Liver (tissue), 9 donors: ENCODE measurements around the gene ACACA. TPM values are rescaled to one million over a fixed set of nuclear protein-coding genes. Genes with fewer than 3 reads are reported as not detected.

Experiments used
- DNase-seq: peaks from one replicate; pipeline ENCODE4 v3.0.0-alpha.2; 2017; ENCODE audit warnings: low spot score
- H3K27ac ChIP-seq, 2 donors: one replicate each; pipeline ENCODE4 v1.7.0; 2013; ENCODE audit warnings: inconsistent platforms in 2 of 2, low read length in 2 of 2, control low read depth in 1 of 2, low read depth in 1 of 2, mild to moderate bottlenecking in 1 of 2
- H3K27me3 ChIP-seq, 4 donors: one replicate each; pipeline versions ENCODE4 v1.6.1 to v1.7.0; 2013; ENCODE audit warnings: low read length in 3 of 4, inconsistent platforms in 1 of 4, mild to moderate bottlenecking in 1 of 4, moderate library complexity in 1 of 4; ENCODE audit not compliant: control insufficient read depth in 4 of 4, insufficient read depth in 4 of 4
- H3K36me3 ChIP-seq, 4 donors: one replicate each; pipeline versions ENCODE4 v1.6.1 to v1.7.0; 2013; ENCODE audit warnings: low read length in 3 of 4, mild to moderate bottlenecking in 3 of 4, low read depth in 1 of 4, moderate library complexity in 1 of 4; ENCODE audit not compliant: control insufficient read depth in 4 of 4, insufficient read depth in 3 of 4
- H3K4me1 ChIP-seq, 4 donors: one replicate each; pipeline versions ENCODE4 v1.6.1 to v1.7.0; 2013; ENCODE audit warnings: low read length in 3 of 4, mild to moderate bottlenecking in 3 of 4, moderate library complexity in 1 of 4; ENCODE audit not compliant: control insufficient read depth in 4 of 4, insufficient read depth in 4 of 4
- H3K4me3 ChIP-seq, 3 donors: one replicate each; pipeline versions ENCODE4 v1.6.1 to v1.7.0; 2013; ENCODE audit warnings: low read length in 3 of 3, control low read depth in 1 of 3, low read depth in 1 of 3, mild to moderate bottlenecking in 1 of 3
- H3K9ac ChIP-seq, 2 donors: one replicate each; pipeline ENCODE4 v1.7.0; 2013; ENCODE audit warnings: low read length in 2 of 2, mild to moderate bottlenecking in 2 of 2, moderate library complexity in 2 of 2, control low read depth in 1 of 2, low read depth in 1 of 2
- H3K9me3 ChIP-seq, 4 donors: one replicate each; pipeline versions ENCODE4 v1.6.1 to v1.7.0; 2013; ENCODE audit warnings: low read length in 3 of 4; ENCODE audit not compliant: control insufficient read depth in 4 of 4
- EGR1 ChIP-seq, 2 donors: IDR thresholded peaks; 2 replicates each; pipeline ENCODE4 v1.6.1; 2016 to 2018; ENCODE audit warnings: antibody characterized with exemption in 2 of 2, low read depth in 2 of 2
- FOXA1 ChIP-seq: IDR thresholded peaks from 2 replicates; pipeline ENCODE4 v1.6.1; 2016; ENCODE audit warnings: antibody characterized with exemption
- FOXA2 ChIP-seq: IDR thresholded peaks from 2 replicates; pipeline ENCODE4 v1.6.1; 2016; ENCODE audit warnings: antibody characterized with exemption
- GABPA ChIP-seq, 2 donors: IDR thresholded peaks in 1 of 2; conservative IDR thresholded peaks in 1 of 2; 2 replicates each; pipeline ENCODE4 v1.6.1; 2016; ENCODE audit warnings: antibody characterized with exemption in 2 of 2, mild to moderate bottlenecking in 1 of 2, moderate library complexity in 1 of 2
- HNF4A ChIP-seq, 2 donors: conservative IDR thresholded peaks; 2 replicates each; pipeline ENCODE4 v1.6.1; 2016; ENCODE audit warnings: antibody characterized with exemption in 2 of 2, mild to moderate bottlenecking in 2 of 2
- HNF4G ChIP-seq: IDR thresholded peaks from 2 replicates; pipeline ENCODE4 v1.6.1; 2016; ENCODE audit warnings: antibody characterized with exemption
- NR2F2 ChIP-seq: IDR thresholded peaks from 2 replicates; pipeline ENCODE4 v1.6.1; 2016; ENCODE audit warnings: antibody characterized with exemption
- RAD21 ChIP-seq, 2 donors: IDR thresholded peaks; 2 replicates each; pipeline ENCODE4 v1.6.1; 2016; ENCODE audit warnings: antibody characterized with exemption in 2 of 2, mild to moderate bottlenecking in 2 of 2
- RXRA ChIP-seq, 2 donors: IDR thresholded peaks; 2 replicates each; pipeline ENCODE4 v1.6.1; 2017 to 2018; ENCODE audit warnings: antibody characterized with exemption in 2 of 2, mild to moderate bottlenecking in 1 of 2
- TAF1 ChIP-seq: conservative IDR thresholded peaks from 2 replicates; pipeline ENCODE4 v1.6.1; 2016; ENCODE audit warnings: antibody characterized with exemption, mild to moderate bottlenecking
- YY1 ChIP-seq: IDR thresholded peaks from 2 replicates; pipeline ENCODE4 v1.6.1; 2016; ENCODE audit warnings: antibody characterized with exemption, mild to moderate bottlenecking
- WGBS: extraction: QIAGEN DNeasy Blood & Tissue Kit; methylation state at CpG from one replicate; pipeline ENCODE4 v1.1.7; 2013; 5-methylcytosine and 5-hydroxymethylcytosine counted together
- polyA plus RNA-seq, 2 donors: library from polyadenylated mRNA; stranded (reverse) in 1 of 2; unstranded in 1 of 2; fragments of 200-250 nt in 1 of 2; fragments of >200 nt in 1 of 2; fragmentation: Nextera tagmentation in 1 of 2; extraction: Ambion mirVana in 1 of 2; gene quantifications; one replicate each; pipeline versions ENCODE4 v1.2.1 to v1.2.3, GENCODE V29; 2013 to 2015
- total RNA-seq, 2 donors: library from RNA; depleted of rRNA; stranded (reverse); fragments of >200 nt; gene quantifications; one replicate each; pipeline ENCODE4 v1.2.3, GENCODE V29; 2014
- TF ChIP-seq, protein P1 (sequence below): IDR thresholded peaks from 2 replicates; pipeline ENCODE4 v1.6.1; 2016; ENCODE audit warnings: antibody characterized with exemption, mild to moderate bottlenecking
- TF ChIP-seq, protein P2 (sequence below): IDR thresholded peaks from 2 replicates; pipeline ENCODE4 v1.6.1; 2016; ENCODE audit warnings: antibody characterized with exemption
- TF ChIP-seq, protein P3 (sequence below): fragments of 150-350 bp; IDR thresholded peaks from 2 replicates; pipeline ENCODE4 v1.5.1; 2017; ENCODE audit warnings: improper control_type of control experiment, low read depth, low read length; ENCODE audit not compliant: missing input control
- TF ChIP-seq, protein P4 (sequence below): IDR thresholded peaks from 2 replicates; pipeline ENCODE4 v1.6.1; 2016; ENCODE audit warnings: antibody characterized with exemption
- donor health status: healthy.
- donor health status: healthy.
- donor health status: healthy.
- donor health status: healthy.
- donor health status: healthy.

The ACACA gene
- total and polyA plus RNA-seq, 4 donors: 14.8 to 49.5 (median 31.2) TPM

DNA sequence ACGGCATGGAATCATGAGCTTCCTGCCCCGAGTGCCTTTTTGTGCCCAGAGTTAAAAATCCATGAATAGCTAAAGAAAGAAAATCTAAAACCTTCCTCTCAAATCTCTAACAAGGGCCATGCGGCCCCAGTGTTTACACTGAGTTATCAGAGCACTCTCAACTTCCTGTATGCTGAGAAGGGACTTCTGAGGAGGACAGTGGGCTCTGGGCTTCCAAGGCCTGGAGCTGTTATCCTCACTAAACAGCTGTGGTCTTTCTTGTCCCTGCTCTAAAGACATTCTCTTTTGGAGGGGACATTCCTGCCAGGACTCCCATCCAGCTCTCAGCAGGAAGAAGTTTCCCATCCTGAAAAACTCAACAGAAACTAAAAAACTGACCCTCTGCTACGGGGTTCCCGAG lies 322.3 kb downstream of the ACACA start (continued):
- TF ChIP-seq, protein P1, sequence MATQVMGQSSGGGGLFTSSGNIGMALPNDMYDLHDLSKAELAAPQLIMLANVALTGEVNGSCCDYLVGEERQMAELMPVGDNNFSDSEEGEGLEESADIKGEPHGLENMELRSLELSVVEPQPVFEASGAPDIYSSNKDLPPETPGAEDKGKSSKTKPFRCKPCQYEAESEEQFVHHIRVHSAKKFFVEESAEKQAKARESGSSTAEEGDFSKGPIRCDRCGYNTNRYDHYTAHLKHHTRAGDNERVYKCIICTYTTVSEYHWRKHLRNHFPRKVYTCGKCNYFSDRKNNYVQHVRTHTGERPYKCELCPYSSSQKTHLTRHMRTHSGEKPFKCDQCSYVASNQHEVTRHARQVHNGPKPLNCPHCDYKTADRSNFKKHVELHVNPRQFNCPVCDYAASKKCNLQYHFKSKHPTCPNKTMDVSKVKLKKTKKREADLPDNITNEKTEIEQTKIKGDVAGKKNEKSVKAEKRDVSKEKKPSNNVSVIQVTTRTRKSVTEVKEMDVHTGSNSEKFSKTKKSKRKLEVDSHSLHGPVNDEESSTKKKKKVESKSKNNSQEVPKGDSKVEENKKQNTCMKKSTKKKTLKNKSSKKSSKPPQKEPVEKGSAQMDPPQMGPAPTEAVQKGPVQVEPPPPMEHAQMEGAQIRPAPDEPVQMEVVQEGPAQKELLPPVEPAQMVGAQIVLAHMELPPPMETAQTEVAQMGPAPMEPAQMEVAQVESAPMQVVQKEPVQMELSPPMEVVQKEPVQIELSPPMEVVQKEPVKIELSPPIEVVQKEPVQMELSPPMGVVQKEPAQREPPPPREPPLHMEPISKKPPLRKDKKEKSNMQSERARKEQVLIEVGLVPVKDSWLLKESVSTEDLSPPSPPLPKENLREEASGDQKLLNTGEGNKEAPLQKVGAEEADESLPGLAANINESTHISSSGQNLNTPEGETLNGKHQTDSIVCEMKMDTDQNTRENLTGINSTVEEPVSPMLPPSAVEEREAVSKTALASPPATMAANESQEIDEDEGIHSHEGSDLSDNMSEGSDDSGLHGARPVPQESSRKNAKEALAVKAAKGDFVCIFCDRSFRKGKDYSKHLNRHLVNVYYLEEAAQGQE: no peak
- TF ChIP-seq FOXA1 (no peak), TAF1 (no peak), YY1 (no peak)

DNA sequence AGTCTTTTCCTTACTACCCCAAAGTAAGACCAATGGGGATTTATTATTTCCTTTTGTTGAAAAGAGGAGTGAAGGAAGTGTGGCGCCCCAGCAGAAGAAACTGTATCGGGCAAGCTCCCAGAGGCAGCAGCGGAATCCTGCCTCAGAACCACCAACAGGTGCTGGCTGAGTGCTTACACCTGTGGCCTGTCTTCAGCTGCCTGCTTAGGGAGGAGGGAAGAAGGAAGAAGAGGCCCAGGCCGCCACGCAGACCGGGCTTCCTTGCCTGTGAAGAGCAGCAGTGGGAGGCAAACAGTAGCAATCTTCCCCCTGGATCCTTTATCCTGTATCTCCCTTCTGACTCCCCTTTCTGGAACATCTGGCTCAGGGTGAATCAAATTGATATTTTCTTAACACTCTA lies 323.2 kb downstream of the ACACA start:
- no peak overlapping the region for H3K4me3 ChIP-seq
- H3K9me3 ChIP-seq: no peaks in the 10 kb centered on the region
- TF ChIP-seq, protein P2, sequence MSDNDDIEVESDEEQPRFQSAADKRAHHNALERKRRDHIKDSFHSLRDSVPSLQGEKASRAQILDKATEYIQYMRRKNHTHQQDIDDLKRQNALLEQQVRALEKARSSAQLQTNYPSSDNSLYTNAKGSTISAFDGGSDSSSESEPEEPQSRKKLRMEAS: no peak
- TF ChIP-seq RXRA (IDR thresholded peaks at IDR 0.05): no peak
- H3K27me3 ChIP-seq: no peaks in the 10 kb centered on the region
- no peak for DNase-seq
- 84% methylated on average over 6 of the region's 6 CpGs for WGBS
- H3K27ac ChIP-seq: no peak overlapping the region
- no peak overlapping the region for H3K9ac ChIP-seq
- H3K4me1 ChIP-seq: no peaks in the 10 kb centered on the region
- peaks cover 3 to 31% (median 18%) of the 10 kb centered on the region in 4 donors for H3K36me3 ChIP-seq

DNA sequence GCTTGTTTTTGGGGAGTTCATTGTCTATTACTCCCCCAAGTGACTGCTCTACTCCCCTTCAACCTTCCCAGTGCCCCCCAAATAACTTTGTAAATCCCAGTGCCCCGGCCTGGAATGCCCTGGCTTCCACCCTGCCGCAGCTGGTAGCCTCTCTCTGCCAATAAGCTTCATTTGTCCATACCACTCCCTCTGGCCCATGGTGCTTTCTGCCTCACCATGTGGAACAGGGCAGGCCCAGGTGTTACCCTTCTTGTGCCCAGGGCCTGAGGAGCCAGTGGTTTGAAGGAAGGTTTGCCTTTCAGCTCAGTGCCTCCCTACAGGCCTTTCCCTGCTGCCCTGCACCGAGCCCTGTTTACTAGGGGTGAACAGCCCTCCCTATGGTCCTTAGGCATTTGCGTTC lies 323.7 kb downstream of the ACACA start:
- Histone ChIP-seq H3K36me3 (peaks cover 3 to 27% (median 18%) of the 10 kb centered on the region in 4 donors), H3K27me3 (no peaks in the 10 kb centered on the region), H3K27ac (no peak overlapping the region), H3K4me3 (no peak overlapping the region), H3K9me3 (no peaks in the 10 kb centered on the region), H3K4me1 (no peaks in the 10 kb centered on the region), H3K9ac (no peak overlapping the region)
- WGBS: 96% methylated on average over 4 of the region's 4 CpGs
- no peak for DNase-seq
- no peak for TF ChIP-seq NR2F2
- no peak for TF ChIP-seq HNF4G
- TF ChIP-seq, protein P3, sequence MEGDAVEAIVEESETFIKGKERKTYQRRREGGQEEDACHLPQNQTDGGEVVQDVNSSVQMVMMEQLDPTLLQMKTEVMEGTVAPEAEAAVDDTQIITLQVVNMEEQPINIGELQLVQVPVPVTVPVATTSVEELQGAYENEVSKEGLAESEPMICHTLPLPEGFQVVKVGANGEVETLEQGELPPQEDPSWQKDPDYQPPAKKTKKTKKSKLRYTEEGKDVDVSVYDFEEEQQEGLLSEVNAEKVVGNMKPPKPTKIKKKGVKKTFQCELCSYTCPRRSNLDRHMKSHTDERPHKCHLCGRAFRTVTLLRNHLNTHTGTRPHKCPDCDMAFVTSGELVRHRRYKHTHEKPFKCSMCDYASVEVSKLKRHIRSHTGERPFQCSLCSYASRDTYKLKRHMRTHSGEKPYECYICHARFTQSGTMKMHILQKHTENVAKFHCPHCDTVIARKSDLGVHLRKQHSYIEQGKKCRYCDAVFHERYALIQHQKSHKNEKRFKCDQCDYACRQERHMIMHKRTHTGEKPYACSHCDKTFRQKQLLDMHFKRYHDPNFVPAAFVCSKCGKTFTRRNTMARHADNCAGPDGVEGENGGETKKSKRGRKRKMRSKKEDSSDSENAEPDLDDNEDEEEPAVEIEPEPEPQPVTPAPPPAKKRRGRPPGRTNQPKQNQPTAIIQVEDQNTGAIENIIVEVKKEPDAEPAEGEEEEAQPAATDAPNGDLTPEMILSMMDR: no peak
- TF ChIP-seq EGR1 (IDR thresholded peaks at IDR 0.05; ENCODE audit: low read depth in 2 of 2): no peak
- TF ChIP-seq YY1: no peak
- TF ChIP-seq HNF4A (conservative IDR thresholded peaks at IDR 0.05): no peak
- no peak for TF ChIP-seq FOXA1

DNA sequence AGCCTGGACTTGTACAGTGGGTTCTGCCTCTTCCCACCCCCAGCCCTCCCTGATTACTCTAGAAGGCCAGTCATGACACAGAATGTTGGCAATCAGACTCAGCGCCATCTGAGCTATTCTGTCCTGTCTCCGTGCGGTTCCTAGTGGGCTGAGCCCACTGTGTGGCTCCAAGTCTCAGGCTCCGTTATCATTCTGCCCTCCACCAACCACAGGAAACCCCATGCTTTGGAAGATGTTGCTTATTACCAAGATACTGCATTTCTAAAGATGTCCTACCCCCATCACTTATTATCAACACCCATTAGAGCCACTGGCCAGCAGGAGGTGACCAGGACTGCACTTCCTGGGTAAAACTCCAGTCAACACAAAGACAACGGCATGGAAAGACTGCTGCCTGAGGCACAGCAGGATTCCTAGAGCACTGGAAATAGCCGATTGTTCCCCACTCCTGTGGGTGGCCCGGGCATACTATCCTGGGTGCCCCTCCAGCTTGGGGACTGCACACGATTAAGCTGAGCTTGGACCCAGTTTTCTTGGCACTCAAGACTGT lies 324.2 kb downstream of the ACACA start:
- 82% methylated on average over 8 of the region's 8 CpGs for WGBS
- no peaks in the 10 kb centered on the region for H3K27me3 ChIP-seq
- H3K27ac ChIP-seq: no peak overlapping the region
- no peak overlapping the region for H3K9ac ChIP-seq
- no peak overlapping the region for H3K4me3 ChIP-seq
- peaks cover 3 to 22% (median 16%) of the 10 kb centered on the region in 4 donors for H3K36me3 ChIP-seq
- no peaks in the 10 kb centered on the region for H3K4me1 ChIP-seq
- no peak for TF ChIP-seq FOXA2
- no peak for TF ChIP-seq FOXA1
- no peak for TF ChIP-seq GABPA (IDR thresholded peaks at IDR 0.05 in 1 of 2, conservative IDR thresholded peaks at IDR 0.05 in 1 of 2)
- no peak for TF ChIP-seq RAD21 (IDR thresholded peaks at IDR 0.05)
- TF ChIP-seq, protein P2: no peak
- no peak for TF ChIP-seq NR2F2
- TF ChIP-seq, protein P4, sequence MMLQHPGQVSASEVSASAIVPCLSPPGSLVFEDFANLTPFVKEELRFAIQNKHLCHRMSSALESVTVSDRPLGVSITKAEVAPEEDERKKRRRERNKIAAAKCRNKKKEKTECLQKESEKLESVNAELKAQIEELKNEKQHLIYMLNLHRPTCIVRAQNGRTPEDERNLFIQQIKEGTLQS: no peak
- H3K9me3 ChIP-seq: no peaks in the 10 kb centered on the region
- no peak for DNase-seq
